ENCODE data around the gene TRPC4. TPM values are rescaled to one million over a fixed set of nuclear protein-coding genes. Genes with fewer than 3 reads are reported as not detected.

Gene TRPC4
- total RNA-seq, 4 donors from 2014 or later: 0.33 to 4.2 (median 0.46) TPM; not detected in 1

DNA sequence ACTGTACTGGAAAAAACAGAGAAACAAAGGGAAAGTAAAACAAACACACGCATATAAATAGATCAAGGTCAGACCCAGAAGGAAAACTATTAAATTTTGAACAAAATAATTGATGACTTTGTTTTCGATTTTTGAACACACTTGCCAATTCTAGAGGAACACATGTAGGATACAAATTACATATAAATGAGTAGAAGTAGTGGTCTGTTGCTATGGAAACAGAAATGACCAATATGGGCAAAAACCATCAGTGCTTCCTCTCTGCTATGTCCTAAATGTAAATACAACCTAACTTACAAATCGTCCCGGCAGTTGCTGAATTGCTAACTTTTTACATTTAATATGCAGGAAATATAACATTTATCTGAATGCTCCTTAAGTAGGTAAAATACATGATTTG lies 205.8 kb downstream of the TRPC4 start:
- intact Hi-C loops (cut with DNase I): no loop called here
- no peak for TF ChIP-seq POLR2AphosphoS5 (IDR thresholded peaks at IDR 0.05)
- TF ChIP-seq, protein P1, sequence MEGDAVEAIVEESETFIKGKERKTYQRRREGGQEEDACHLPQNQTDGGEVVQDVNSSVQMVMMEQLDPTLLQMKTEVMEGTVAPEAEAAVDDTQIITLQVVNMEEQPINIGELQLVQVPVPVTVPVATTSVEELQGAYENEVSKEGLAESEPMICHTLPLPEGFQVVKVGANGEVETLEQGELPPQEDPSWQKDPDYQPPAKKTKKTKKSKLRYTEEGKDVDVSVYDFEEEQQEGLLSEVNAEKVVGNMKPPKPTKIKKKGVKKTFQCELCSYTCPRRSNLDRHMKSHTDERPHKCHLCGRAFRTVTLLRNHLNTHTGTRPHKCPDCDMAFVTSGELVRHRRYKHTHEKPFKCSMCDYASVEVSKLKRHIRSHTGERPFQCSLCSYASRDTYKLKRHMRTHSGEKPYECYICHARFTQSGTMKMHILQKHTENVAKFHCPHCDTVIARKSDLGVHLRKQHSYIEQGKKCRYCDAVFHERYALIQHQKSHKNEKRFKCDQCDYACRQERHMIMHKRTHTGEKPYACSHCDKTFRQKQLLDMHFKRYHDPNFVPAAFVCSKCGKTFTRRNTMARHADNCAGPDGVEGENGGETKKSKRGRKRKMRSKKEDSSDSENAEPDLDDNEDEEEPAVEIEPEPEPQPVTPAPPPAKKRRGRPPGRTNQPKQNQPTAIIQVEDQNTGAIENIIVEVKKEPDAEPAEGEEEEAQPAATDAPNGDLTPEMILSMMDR (IDR thresholded peaks at IDR 0.05): no peak
- no peak for TF ChIP-seq EP300 (IDR thresholded peaks at IDR 0.05)
- TF ChIP-seq POLR2A (IDR thresholded peaks at IDR 0.05; ENCODE audit: low read depth): no peak
- DNase-seq (ENCODE audit: extremely low spot score): no peak
- Histone ChIP-seq H3K27me3 (peaks cover 0 to 3% (median 0%) of the 10 kb centered on the region in 4 donors), H3K36me3 (no peaks in the 10 kb centered on the region), H3K4me1 (no peaks in the 10 kb centered on the region), H3K4me3 (no peak overlapping the region), H3K9me3 (no peaks in the 10 kb centered on the region), H3K27ac (replicated peaks in 1 of 4) (no peak overlapping the region)
- 87% methylated on average over 4 of the region's 4 CpGs for WGBS

DNA sequence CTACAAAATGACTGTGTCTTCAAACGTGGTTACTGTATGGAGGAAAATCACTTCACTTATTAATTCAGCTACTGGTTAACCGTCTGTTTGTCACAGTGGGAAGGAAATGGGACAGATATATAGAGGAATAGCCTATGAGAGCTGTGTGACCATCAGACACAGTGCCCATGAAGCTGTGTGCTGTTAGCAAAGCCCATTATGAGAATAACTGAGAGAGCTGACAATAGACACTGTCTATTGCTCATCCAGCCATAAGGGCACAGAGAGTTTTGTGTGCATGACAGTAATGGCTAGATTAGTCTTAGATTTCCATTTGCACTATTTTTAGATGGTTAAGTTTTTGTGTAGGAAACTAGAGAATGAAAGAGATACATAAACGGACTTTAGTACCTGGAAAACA lies 206.9 kb downstream of the TRPC4 start:
- no peaks in the 10 kb centered on the region for H3K36me3 ChIP-seq
- no peak for DNase-seq (ENCODE audit: extremely low spot score)
- whole genome bisulfite sequencing: 57% methylated on average over 3 of the region's 3 CpGs
- intact Hi-C loops (cut with DNase I): no loop called here
- H3K27ac ChIP-seq (replicated peaks in 1 of 4): no peak overlapping the region
- TF ChIP-seq, protein P1 (IDR thresholded peaks at IDR 0.05): no peak
- TF ChIP-seq EP300 (IDR thresholded peaks at IDR 0.05) (no peak), POLR2A (IDR thresholded peaks at IDR 0.05; ENCODE audit: low read depth) (no peak), POLR2AphosphoS5 (IDR thresholded peaks at IDR 0.05) (no peak)
- H3K9me3 ChIP-seq: no peaks in the 10 kb centered on the region
- no peak overlapping the region for H3K4me3 ChIP-seq
- peaks cover 0 to 3% (median 0%) of the 10 kb centered on the region in 4 donors for H3K27me3 ChIP-seq
- H3K4me1 ChIP-seq: no peaks in the 10 kb centered on the region

DNA sequence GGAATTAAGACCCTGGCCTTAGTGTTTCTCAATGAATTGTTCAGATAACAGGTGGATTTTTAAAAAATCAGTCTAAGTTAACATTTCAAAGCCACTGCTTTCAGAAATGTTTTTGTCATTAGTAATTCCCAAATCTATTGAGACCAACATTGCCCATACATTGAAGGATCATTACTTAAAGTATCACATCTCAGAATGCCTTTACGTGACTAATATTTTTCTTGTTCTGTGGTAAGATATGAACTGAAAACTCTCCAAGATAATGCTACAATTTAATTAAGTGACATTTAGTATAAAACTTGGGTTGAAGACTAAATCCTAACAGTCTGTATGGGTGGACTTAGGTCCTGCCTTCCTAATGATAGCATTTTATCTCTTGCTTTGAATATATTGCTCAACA lies 211.6 kb downstream of the TRPC4 start:
- no peak for TF ChIP-seq POLR2AphosphoS5 (IDR thresholded peaks at IDR 0.05)
- WGBS: 84% methylated on average over 1 of the region's 1 CpG

DNA sequence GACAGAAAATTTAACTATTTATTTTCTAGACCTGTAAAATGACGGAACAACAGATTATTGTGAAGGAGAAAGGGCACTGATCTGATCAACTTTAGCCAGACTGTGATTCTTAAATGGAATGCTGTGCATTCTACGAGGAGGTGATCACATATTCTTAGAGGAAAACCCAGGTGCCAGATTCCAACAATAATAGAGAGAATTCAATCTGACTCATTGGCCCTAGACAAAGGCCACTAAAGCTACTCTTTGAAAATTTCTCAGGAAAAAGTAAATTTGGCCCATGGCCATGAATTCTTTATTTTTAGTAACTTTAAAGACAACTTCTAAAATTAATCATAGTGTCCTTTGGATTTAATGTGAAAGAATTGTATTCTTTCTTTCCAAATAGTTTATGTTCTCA lies 212.4 kb downstream of the TRPC4 start:
- H3K4me1 ChIP-seq: no peaks in the 10 kb centered on the region
- H3K4me3 ChIP-seq: no peak overlapping the region
- DNase-seq (ENCODE audit: extremely low spot score): no peak
- H3K9me3 ChIP-seq: no peaks in the 10 kb centered on the region
- intact Hi-C loops (cut with DNase I): no loop called here
- H3K27ac ChIP-seq (replicated peaks in 1 of 4): no peak overlapping the region
- 76% methylated on average over 2 of the region's 2 CpGs for WGBS
- no peaks in the 10 kb centered on the region for H3K27me3 ChIP-seq
- no peaks in the 10 kb centered on the region for H3K36me3 ChIP-seq
- TF ChIP-seq POLR2A (IDR thresholded peaks at IDR 0.05; ENCODE audit: low read depth) (no peak), POLR2AphosphoS5 (IDR thresholded peaks at IDR 0.05) (no peak), EP300 (IDR thresholded peaks at IDR 0.05) (no peak)
- TF ChIP-seq, protein P1 (IDR thresholded peaks at IDR 0.05): no peak

More for the DNA sequence above, 211.6 kb downstream of the TRPC4 start:
- intact Hi-C loops (cut with DNase I): no loop called here
- Histone ChIP-seq H3K4me1 (no peaks in the 10 kb centered on the region), H3K27me3 (no peaks in the 10 kb centered on the region), H3K36me3 (no peaks in the 10 kb centered on the region), H3K4me3 (no peak overlapping the region), H3K27ac (replicated peaks in 1 of 4) (no peak overlapping the region), H3K9me3 (no peaks in the 10 kb centered on the region)
- no peak for DNase-seq (ENCODE audit: extremely low spot score)

DNA sequence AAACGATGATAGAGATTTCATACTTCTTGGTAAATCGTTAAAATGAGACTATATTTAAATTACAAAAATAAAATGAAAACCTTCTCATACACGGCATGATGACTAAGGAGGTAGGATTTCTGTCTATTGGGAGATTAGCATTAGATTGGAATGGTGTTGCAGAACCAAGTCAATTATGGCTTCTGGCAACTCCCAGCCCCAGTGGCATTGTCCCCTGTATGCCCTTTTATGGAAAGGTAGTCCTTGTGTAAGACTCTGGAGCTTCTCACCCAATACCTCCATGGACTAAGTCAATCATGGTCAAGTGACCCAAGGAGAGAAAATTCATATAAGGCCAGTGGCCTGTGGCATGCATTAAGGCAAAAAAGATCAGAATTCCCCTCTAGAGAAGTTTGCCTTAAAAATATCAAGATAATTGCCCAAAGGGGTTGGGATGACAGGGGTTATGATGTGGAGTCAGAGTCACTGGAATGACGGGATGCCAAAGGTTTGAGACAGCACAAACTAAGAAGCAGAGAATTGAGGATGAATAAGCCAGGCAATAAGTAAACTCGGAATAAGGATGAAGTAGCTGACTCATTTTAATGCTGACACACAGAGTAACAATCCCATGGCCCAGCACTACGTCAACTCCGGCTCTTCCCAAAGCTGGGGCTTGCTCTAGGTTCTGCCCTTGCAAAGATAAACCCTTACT lies 213.2 kb downstream of the TRPC4 start:
- 79% methylated on average over 7 of the region's 7 CpGs for WGBS
- Histone ChIP-seq H3K27ac (replicated peaks in 1 of 4) (no peak overlapping the region), H3K4me3 (no peak overlapping the region), H3K9me3 (no peaks in the 10 kb centered on the region), H3K27me3 (no peaks in the 10 kb centered on the region), H3K36me3 (no peaks in the 10 kb centered on the region), H3K4me1 (no peaks in the 10 kb centered on the region)
- TF ChIP-seq EP300 (IDR thresholded peaks at IDR 0.05): no peak
- TF ChIP-seq POLR2A (IDR thresholded peaks at IDR 0.05; ENCODE audit: low read depth): no peak
- TF ChIP-seq, protein P1 (IDR thresholded peaks at IDR 0.05): no peak
- no peak for TF ChIP-seq POLR2AphosphoS5 (IDR thresholded peaks at IDR 0.05)
- no peak for DNase-seq (ENCODE audit: extremely low spot score)
- intact Hi-C loops (cut with DNase I): no loop called here

Data from esophagus muscularis mucosa (tissue), 4 donors.